ENCODE data around the gene CACNA1C.

- TF ChIP-seq, protein P1, sequence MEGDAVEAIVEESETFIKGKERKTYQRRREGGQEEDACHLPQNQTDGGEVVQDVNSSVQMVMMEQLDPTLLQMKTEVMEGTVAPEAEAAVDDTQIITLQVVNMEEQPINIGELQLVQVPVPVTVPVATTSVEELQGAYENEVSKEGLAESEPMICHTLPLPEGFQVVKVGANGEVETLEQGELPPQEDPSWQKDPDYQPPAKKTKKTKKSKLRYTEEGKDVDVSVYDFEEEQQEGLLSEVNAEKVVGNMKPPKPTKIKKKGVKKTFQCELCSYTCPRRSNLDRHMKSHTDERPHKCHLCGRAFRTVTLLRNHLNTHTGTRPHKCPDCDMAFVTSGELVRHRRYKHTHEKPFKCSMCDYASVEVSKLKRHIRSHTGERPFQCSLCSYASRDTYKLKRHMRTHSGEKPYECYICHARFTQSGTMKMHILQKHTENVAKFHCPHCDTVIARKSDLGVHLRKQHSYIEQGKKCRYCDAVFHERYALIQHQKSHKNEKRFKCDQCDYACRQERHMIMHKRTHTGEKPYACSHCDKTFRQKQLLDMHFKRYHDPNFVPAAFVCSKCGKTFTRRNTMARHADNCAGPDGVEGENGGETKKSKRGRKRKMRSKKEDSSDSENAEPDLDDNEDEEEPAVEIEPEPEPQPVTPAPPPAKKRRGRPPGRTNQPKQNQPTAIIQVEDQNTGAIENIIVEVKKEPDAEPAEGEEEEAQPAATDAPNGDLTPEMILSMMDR (conservative IDR thresholded peaks at IDR 0.05), result no peak
- TF ChIP-seq ZFX (IDR thresholded peaks at IDR 0.05), result no peak
Observed at GRCh38 chr12:2338381-2338780, 285.6 kb downstream of the CACNA1C start.

All from C4-2B (cell line).